ENCODE data around the gene CD7.

Gene CD7

DNA sequence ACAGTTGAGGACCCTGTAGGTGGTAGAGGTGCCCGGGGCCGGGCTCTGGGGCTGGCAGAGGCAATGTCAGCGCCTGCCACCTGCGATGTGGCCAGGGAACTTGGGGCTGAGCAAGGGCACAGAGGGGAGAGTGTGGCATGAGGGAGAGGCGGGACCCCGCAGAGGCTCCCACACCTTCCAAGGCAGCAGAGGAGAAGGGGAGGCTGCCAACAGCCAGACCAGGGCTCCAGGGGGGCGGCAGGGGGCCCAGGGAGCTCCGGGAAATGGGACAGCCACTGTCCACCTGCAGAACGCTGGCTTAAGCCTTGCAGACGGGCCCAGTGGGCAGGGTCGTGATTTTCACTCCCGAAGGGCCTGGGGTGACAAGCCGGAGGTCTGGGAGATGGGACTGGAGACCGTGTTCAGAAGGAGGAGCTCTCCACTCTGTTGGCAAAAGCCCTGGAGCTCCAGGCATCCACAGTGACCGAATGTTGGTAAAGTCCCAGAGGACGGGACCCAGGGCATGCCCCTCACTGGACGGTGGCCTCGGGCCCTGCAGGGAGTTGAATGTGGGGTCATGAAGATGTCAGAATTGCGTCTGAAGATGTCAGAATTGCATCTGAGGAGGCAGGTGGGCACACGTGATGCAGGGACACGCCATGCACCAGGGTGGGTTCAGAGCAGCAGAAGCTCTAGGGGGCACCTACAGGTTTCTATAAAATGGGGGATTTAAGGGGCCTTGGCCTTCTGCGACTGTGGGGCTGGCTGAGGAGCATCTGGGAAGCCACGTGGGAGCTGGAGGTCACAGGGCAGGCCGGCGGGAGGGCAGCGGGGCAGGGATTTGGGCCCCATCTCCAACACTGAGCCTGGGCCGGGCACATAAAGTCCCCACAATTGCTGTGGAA lies 18.6 kb downstream of the CD7 start:
- DNase-seq (ENCODE audit: low read depth), result no peak

DNA sequence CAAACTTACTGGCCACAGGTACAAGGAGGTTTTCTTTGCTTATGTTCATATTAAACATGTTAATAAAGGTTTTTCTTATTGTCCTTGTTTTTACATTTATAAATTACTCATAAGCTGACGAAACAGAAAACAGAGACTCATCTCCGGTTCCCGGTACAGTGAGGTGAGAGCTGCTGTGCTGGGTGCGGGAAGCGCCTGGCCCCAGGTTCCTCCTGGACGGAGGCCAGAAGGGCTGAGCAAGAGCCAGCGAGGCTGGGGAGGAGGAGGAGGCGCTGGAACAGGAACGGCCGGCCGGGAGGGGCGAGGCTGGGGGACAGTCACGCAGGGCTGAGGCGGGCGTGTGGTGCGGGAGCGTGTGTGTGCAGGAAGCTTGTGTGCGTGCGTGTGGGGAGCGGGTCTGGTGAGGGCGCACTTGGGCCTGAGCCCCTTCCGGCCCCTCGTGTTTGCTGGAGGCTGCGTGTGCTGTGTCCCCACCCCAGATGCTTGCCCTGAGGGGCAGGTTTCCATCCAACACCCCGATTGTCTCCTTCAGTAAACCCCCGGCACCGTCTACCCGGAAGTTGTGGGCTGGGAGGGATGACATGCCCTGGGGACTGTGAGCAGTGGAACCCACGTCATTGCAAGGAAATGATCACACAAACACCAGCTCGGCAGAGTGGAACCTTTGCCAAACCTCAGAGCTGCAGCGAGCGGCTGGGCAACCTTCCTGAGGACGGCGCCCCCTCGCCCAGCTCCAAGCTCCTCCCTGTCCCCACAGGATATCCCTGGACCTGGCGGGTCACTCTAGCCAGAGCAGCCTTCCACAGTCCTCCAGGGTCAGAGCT lies 19.5 kb downstream of the CD7 start:
- DNase-seq (ENCODE audit: low read depth), result no peak

GRCh38 chr17:82297280-82297713 lies 20.1 kb downstream of the CD7 start:
- no peak for DNase-seq (ENCODE audit: low read depth)

GRCh38 chr17:82296511-82297279 lies 20.7 kb downstream of the CD7 start:
- no peak for DNase-seq (ENCODE audit: low read depth)

DNA sequence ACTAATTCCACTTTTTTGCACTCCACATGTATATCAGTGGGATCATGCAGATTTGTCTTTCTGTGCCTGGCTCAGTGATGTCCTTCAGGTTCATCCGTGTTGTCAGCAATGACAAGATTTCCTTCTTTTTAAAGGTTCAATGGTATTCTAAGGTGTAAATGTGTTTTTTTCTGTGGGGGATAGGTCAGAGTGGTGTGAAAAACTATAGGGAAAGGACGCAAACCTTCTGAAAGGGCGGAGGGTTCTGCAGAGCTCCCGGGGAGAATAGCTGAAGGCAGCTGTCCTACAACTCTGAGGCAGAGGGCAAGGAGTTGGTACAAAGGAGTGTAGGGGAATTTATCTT lies 22.0 kb downstream of the CD7 start:
- DNase-seq (ENCODE audit: low read depth), result no peak

DNA sequence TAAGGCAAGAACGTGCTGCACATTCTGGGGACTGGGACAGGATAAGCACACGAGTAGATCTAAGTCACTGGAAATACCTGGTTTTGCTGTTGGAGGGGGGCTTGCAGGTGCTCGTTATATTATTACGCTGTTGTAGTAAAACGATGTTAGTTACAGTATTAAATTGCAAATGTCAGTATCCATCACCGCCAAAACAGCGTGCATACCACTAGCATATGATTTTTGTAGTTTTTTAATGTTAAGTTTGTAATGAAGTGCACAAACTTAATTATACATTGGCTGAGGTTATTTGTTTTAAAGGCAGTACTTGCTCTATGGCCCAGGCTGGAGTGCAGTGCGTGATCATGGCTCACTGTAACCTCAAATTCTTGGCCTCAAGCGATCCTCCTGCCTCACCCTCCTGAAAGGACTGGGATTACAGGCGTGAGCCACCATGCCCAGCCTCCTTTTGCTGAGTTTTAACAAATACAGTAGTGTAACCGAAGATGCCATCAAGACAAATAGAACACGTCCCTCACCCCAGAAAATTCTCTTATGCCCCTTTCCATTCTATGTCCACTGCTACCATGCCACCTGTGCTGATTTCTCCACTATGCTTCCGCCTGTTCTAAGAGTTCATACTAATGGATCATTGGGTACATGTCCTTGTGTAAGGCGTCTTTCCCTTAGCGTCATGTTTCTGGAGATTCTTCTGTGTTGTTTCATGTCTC lies 23.2 kb downstream of the CD7 start:
- no peak for DNase-seq (ENCODE audit: low read depth)

- peak; percentile 74 for DNase-seq (ENCODE audit: low read depth)
Measured at GRCh38 chr17:82292251-82293154, 24.9 kb downstream of the CD7 start.

DNA sequence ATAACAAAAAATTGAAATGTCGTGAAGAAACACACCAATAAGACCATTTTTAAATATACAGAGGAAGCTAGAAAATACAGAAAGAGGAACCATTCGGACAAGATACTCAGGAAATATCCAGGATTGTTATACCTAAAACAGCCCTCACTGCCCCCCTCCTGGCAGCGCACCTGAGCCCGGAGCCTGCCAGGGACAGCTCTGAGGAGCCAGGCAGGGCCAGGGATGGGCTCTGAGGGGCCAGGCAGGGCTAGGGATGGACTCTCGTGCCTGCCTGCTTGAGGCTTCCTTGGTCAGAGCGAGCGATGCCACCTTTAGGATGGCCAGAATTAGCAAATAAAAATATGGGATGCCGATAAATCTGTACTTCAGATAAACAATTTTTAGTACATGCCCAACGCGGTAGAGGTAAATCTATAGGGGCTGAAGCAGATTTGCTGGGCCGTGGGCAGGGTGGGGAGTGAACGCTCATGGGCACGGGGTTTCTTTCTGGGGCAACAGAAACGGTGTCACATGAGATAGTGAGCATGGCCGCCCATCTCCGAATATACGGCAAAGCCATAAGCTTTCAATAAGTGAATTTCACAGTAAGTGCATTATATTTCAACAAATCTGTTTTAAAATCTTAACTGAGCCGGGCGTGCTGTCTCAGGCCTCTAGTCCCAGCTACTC lies 25.7 kb downstream of the CD7 start:
- no peak for DNase-seq (ENCODE audit: low read depth)

GRCh38 chr17:82287868-82288801 lies 29.3 kb downstream of the CD7 start:
- no peak for DNase-seq (ENCODE audit: low read depth)

- DNase-seq (ENCODE audit: low read depth), result no peak
Measured at GRCh38 chr17:82287013-82287867, 30.2 kb downstream of the CD7 start.

- DNase-seq (ENCODE audit: low read depth), result no peak
Measured at GRCh38 chr17:82285141-82285540, 32.3 kb downstream of the CD7 start.

- no peak for DNase-seq (ENCODE audit: low read depth)
Measured at GRCh38 chr17:82283208-82283749, 34.1 kb downstream of the CD7 start.

- DNase-seq (ENCODE audit: low read depth), result no peak
Measured at GRCh38 chr17:82282239-82283207, 34.9 kb downstream of the CD7 start.

- no peak for DNase-seq (ENCODE audit: low read depth)
Measured at GRCh38 chr17:82281502-82282238, 35.7 kb downstream of the CD7 start.

GRCh38 chr17:82281076-82281475 lies 36.3 kb downstream of the CD7 start:
- no peak for DNase-seq (ENCODE audit: low read depth)

DNA sequence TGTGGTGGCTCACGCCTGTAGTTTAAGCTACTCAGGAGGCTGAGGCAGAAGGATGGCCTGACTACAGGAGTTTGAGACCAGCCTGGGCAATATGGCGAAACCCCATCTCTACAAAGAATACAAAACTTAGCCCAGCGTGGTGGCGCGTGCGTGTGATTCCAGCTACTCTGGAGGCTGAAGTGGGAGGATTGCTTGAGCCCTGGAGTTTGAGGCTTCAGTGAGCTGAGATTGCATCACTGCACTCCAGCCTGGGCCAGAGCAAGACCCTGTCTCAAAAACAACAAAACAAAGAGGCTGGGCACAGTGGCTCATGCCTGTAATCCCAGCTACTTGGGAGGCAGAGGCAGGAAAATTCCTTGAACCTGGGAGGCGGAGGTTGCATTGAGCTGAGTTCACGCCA lies 36.9 kb downstream of the CD7 start:
- no peak for DNase-seq (ENCODE audit: low read depth)
